ENCODE data around the gene TMEM233. TPM values are rescaled to one million over a fixed set of nuclear protein-coding genes. Genes with fewer than 3 reads are reported as not detected.

TMEM233 gene
- total RNA-seq, 1 donor from 2014 or later: not detected

DNA sequence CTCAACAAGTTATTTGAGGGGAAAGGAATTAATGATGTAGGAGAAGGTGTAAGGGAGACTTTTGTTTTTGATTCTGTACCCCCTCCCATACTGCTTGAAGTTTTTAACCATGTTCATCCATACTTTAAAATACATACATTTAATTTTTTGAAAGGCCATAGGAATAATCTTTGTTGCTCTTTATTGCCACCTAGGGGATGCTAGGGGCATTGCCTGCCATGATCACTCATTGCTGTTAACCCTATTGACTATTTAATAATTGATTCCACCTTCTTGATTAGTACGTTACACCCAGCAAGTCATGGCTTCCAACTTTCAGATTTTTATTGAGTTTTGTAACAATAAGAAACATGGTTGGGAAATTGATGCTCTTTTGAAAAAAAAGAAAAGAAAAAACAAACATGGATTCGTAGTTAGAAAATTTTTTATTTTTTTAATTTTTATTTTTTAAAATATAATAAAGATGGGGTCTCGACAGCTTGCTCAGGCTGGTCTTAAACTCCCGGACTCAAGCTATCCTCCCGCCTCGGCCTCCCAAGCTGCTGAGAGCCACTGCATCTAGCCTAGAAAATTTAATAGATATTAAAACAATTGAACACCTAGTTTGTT is 65.8 kb downstream of the TMEM233 start:
- intact Hi-C loops (cut with micrococcal nuclease): loop anchor here (1.0 to 5.0 kb wide), 6 partner anchors 8 to 1255 kb away; no protein-coding TSS in a partner anchor
- H3K4me1 Mint-ChIP-seq: peaks cover 2% of the 10 kb centered on the region
- TF ChIP-seq, protein P1, sequence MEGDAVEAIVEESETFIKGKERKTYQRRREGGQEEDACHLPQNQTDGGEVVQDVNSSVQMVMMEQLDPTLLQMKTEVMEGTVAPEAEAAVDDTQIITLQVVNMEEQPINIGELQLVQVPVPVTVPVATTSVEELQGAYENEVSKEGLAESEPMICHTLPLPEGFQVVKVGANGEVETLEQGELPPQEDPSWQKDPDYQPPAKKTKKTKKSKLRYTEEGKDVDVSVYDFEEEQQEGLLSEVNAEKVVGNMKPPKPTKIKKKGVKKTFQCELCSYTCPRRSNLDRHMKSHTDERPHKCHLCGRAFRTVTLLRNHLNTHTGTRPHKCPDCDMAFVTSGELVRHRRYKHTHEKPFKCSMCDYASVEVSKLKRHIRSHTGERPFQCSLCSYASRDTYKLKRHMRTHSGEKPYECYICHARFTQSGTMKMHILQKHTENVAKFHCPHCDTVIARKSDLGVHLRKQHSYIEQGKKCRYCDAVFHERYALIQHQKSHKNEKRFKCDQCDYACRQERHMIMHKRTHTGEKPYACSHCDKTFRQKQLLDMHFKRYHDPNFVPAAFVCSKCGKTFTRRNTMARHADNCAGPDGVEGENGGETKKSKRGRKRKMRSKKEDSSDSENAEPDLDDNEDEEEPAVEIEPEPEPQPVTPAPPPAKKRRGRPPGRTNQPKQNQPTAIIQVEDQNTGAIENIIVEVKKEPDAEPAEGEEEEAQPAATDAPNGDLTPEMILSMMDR (IDR thresholded peaks at IDR 0.05): peak; percentile 77
- H3K27me3 Mint-ChIP-seq: no peaks in the 10 kb centered on the region
- no peak overlapping the region for H3K27ac Mint-ChIP-seq
- DNase-seq (no peak), ATAC-seq (ENCODE audit: low read depth) (peak; percentile 75)
- no peaks in the 10 kb centered on the region for H3K36me3 Mint-ChIP-seq (ENCODE audit: low read depth)
- POLR2A ChIA-PET: interaction anchor here (0.5 kb wide), 1 partner anchor 10 kb away, joined by 4 read pairs; no protein-coding TSS in a partner anchor
- H3K9me3 Mint-ChIP-seq: no peaks in the 10 kb centered on the region
- no peak overlapping the region for H3K4me3 Mint-ChIP-seq
- CTCF ChIA-PET: interaction anchor here (0.8 to 1.4 kb wide), 4 partner anchors 14 to 23 kb away, joined by 3 to 4 read pairs (median 4); no protein-coding TSS in a partner anchor

DNA sequence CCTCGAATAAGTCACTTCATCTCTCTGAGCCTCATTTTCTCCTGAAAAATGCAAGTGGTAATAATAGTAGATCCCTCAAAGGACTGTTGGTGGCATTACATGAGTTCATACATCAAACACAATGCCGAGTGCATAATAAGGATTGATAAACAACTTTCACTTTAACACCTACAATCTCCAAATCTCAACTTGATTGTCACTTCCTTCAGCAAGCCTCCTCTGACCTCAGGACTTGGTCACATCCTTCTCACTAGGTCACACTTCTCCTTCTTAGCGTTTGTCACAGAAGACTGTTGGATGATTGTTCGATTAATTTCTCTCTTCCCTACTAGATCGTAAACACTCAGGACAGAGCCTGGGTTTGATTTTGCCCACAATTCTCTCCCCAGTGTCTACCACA is 66.5 kb downstream of the TMEM233 start:
- Mint-ChIP-seq H3K27me3 (no peaks in the 10 kb centered on the region), H3K4me3 (no peak overlapping the region), H3K36me3 (ENCODE audit: low read depth) (no peaks in the 10 kb centered on the region), H3K9me3 (no peaks in the 10 kb centered on the region), H3K4me1 (peaks cover 3% of the 10 kb centered on the region), H3K27ac (no peak overlapping the region)
- ATAC-seq (ENCODE audit: low read depth): no peak
- no peak for DNase-seq
- ChIA-PET POLR2A (no interaction called here), CTCF (no interaction called here)
- intact Hi-C loops (cut with micrococcal nuclease): no loop called here
- TF ChIP-seq, protein P1 (IDR thresholded peaks at IDR 0.05): no peak

DNA sequence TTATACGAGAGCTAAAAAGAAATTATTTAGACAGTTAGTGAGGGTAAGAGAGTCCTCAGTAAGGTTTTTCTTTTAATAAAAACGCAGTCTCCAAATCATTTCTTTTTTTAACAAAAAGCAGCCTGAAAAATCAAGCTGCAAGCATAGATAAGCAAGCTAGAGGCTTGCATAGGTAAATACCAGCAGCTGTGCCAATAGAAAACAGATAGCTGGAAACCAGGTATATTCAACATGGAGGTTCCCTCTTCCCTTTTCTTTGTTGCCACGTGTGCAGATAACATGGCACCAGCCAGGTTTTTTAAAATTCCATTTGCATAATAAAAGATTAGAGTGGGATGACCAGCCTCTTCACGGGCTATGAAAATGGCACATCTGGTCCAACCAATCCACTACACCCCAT is 68.3 kb downstream of the TMEM233 start:
- Mint-ChIP-seq H3K9me3 (no peaks in the 10 kb centered on the region), H3K27me3 (no peaks in the 10 kb centered on the region), H3K27ac (no peak overlapping the region), H3K4me1 (peaks cover 20% of the 10 kb centered on the region), H3K36me3 (ENCODE audit: low read depth) (no peaks in the 10 kb centered on the region), H3K4me3 (no peak overlapping the region)
- ChIA-PET CTCF (no interaction called here), POLR2A (no interaction called here)
- intact Hi-C loops (cut with micrococcal nuclease): no loop called here
- TF ChIP-seq, protein P1 (IDR thresholded peaks at IDR 0.05): no peak
- ATAC-seq (ENCODE audit: low read depth) (no peak), DNase-seq (no peak)

DNA sequence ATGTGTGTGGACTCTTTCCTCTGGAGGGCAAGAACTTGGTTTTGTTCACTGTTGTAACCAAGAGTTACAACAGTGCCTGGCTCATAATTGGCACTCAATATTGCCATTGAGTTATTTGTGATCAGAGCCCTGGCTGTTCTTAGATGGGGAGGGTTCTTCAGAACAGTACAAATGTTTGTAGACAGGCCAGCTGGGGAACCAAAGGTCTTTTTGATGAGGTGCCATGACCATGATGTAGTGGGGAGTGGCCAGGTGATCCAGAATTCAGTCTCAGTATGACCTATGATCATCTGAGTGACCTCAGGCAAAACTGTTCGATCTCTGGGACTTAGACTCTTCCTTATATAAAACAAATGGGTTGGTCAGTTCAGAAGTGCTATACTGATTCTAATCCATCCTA is 71.1 kb downstream of the TMEM233 start:
- ChIA-PET POLR2A (no interaction called here), CTCF (interaction anchor here (1.2 kb wide), 1 partner anchor 118 kb away, joined by 3 read pairs; no protein-coding TSS in a partner anchor)
- DNase-seq (no peak), ATAC-seq (ENCODE audit: low read depth) (no peak)
- TF ChIP-seq, protein P1 (IDR thresholded peaks at IDR 0.05): no peak
- Mint-ChIP-seq H3K27ac (no peak overlapping the region), H3K27me3 (no peaks in the 10 kb centered on the region), H3K36me3 (ENCODE audit: low read depth) (peaks cover 4% of the 10 kb centered on the region), H3K4me3 (no peak overlapping the region), H3K9me3 (no peaks in the 10 kb centered on the region), H3K4me1 (peaks cover 37% of the 10 kb centered on the region)
- intact Hi-C loops (cut with micrococcal nuclease): loop anchor here (5.0 kb wide), 2 partner anchors 118 to 423 kb away; no protein-coding TSS in a partner anchor

DNA sequence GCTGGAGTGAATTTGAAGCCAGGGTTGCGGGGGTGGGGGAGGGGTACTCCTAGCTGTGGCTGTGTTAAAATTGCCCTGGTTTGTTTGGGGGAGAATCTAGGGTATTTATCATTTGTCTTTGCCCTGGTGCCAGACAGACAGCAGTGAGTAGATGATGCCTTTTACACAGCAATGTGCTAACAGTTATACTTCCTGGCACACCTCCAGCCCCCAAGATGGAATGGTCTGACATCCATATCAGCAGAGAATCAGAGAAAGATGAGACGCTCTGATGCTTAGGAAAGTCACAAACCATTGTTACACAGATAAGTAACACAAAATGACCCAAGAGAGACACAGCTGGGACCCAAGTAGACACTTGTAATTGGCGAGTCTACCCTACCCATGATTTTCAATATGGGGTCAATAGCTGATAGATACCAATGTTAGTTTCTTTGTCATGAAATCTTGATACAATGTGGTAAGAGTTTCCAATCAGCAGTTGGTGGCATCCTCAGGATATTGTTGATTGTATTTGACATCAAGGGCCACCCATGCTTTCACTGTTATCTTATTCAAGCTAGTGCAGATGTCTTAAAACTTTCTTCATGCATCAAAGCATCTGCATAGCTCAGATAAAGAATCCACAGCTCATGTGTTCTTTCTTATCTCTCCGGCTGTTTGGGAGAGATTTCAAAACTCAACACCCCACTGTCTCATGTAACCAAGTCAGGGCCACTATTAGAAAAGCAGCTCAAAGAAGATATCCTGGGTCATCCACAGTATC is 71.8 kb downstream of the TMEM233 start:
- Mint-ChIP-seq H3K27me3 (no peaks in the 10 kb centered on the region), H3K9me3 (no peaks in the 10 kb centered on the region), H3K36me3 (ENCODE audit: low read depth) (peaks cover 8% of the 10 kb centered on the region), H3K4me3 (no peak overlapping the region), H3K27ac (peak overlapping the region; percentile 50), H3K4me1 (peaks cover 42% of the 10 kb centered on the region)
- CTCF ChIA-PET: interaction anchor here (1.2 kb wide), 1 partner anchor 118 kb away, joined by 3 read pairs; no protein-coding TSS in a partner anchor
- TF ChIP-seq, protein P1 (IDR thresholded peaks at IDR 0.05): no peak
- ATAC-seq (ENCODE audit: low read depth) (no peak), DNase-seq (no peak)
- intact Hi-C loops (cut with micrococcal nuclease): loop anchor here (5.0 kb wide), 2 partner anchors 117 to 422 kb away; no protein-coding TSS in a partner anchor
- POLR2A ChIA-PET: interaction anchor here (0.6 to 4.4 kb wide), 4 partner anchors 17 to 1292 kb away, joined by 3 to 43 read pairs (median 4); no protein-coding TSS in a partner anchor
